Spleen (tissue), 11 donors: Measurements from ENCODE around the gene SPP2. TPM values are rescaled to one million over a fixed set of nuclear protein-coding genes. Genes with fewer than 3 reads are reported as not detected.

Source experiments
- DNase-seq: peaks from one replicate; pipeline ENCODE4 v3.0.0-alpha.2; 2020
- H3K27ac ChIP-seq, 8 donors: fragments of 200-600 bp; sonication (generic) in 7 of 8; 1 replicate in 4 of 8; 2 replicates in 4 of 8; pipeline versions ENCODE4 v1.5.0 to v1.8.0; 2016 to 2021; ENCODE audit warnings: inconsistent platforms in 4 of 8, mild to moderate bottlenecking in 4 of 8, moderate library complexity in 1 of 8
- H3K27me3 ChIP-seq, 7 donors: fragments of 200-600 bp; sonication (generic) in 6 of 7; replicated peaks in 1 of 7; 1 replicate in 4 of 7; 2 replicates in 3 of 7; pipeline versions ENCODE4 v1.5.0 to v1.8.0; 2016 to 2021; ENCODE audit warnings: inconsistent platforms in 3 of 7, mild to moderate bottlenecking in 1 of 7
- H3K36me3 ChIP-seq, 6 donors: fragments of 200-600 bp; sonication (generic) in 5 of 6; 1 replicate in 4 of 6; 2 replicates in 2 of 6; pipeline versions ENCODE4 v1.5.0 to v1.8.0; 2016 to 2021; ENCODE audit warnings: inconsistent platforms in 2 of 6
- H3K4me1 ChIP-seq, 6 donors: fragments of 200-600 bp; sonication (generic) in 5 of 6; 1 replicate in 3 of 6; 2 replicates in 3 of 6; pipeline versions ENCODE4 v1.5.0 to v1.8.0; 2016 to 2021; ENCODE audit warnings: inconsistent platforms in 3 of 6
- H3K4me3 ChIP-seq, 8 donors: fragments of 200-600 bp; sonication (generic) in 7 of 8; 1 replicate in 4 of 8; 2 replicates in 4 of 8; pipeline versions ENCODE4 v1.5.0 to v1.8.0; 2016 to 2021; ENCODE audit warnings: inconsistent platforms in 4 of 8, mild to moderate bottlenecking in 4 of 8, moderate library complexity in 2 of 8
- H3K9me3 ChIP-seq, 8 donors: fragments of 200-600 bp; sonication (generic) in 7 of 8; 1 replicate in 4 of 8; 2 replicates in 4 of 8; pipeline versions ENCODE4 v1.5.0 to v1.8.0; 2016 to 2021; ENCODE audit warnings: inconsistent platforms in 4 of 8
- CTCF ChIP-seq, 11 experiments: fragments of 200-600 bp in 7 of 11; fragments of 450-650 bp in 4 of 11; sonication (generic) in 4 of 11; IDR thresholded peaks in 8 of 11; conservative IDR thresholded peaks in 3 of 11; 1 replicate in 7 of 11; 2 replicates in 4 of 11; pipeline versions ENCODE4 v1.4.0 to v1.8.0; 2016 to 2021; ENCODE audit warnings: antibody characterized with exemption in 11 of 11, inconsistent platforms in 4 of 11, mild to moderate bottlenecking in 1 of 11
- POLR2A ChIP-seq, 3 donors: fragments of 450-650 bp; IDR thresholded peaks; one replicate each; pipeline ENCODE4 v1.5.1; 2017; ENCODE audit warnings: antibody characterized with exemption in 3 of 3, mild to moderate bottlenecking in 1 of 3
- POLR2AphosphoS5 ChIP-seq, 3 donors: sonication (generic); formaldehyde crosslinking; IDR thresholded peaks; one replicate each; pipeline ENCODE4 v1.5.1; 2017; ENCODE audit warnings: antibody characterized with exemption in 3 of 3
- WGBS, 5 donors: extraction: QIAGEN DNeasy Blood & Tissue Kit in 3 of 5; methylation state at CpG; one replicate each; pipeline versions ENCODE4 v1.1.5 to v1.1.7; 2013 to 2018; 5-methylcytosine and 5-hydroxymethylcytosine counted together
- intact Hi-C: fragments of 100-400 bp; cut with DNase I; formaldehyde crosslinking; loops from one replicate; pipeline ENCODE4 v1.15.0; 2023; ENCODE audit warnings: low total_unique reads
- polyA plus RNA-seq, 3 donors: library from polyadenylated mRNA; stranded (reverse); fragments of 200-250 nt; gene quantifications; one replicate each; pipeline ENCODE4 v1.2.1, GENCODE V29; 2013
- total RNA-seq, 7 donors: library from RNA; depleted of rRNA in 3 of 7; stranded (reverse); fragments of >200 nt in 3 of 7; fragmentation: NEBNext Ultra II Directional in 4 of 7; extraction: Animal tissue kit (Norgen Biotek cat#: 25700) in 4 of 7; gene quantifications; one replicate each; pipeline versions ENCODE4 v1.1.0 to v1.2.1, GENCODE V29; 2016 to 2021
- donor health status: healthy with polysubstance abuse.
- donor health status: DM: no; HTN: no; CAD: no; lungs with moderate emphysema.
- donor health status: DM: no; HTN: no; CAD: no.
- donor health status: Bipolar disorder and iron deficiency.
- donor health status: healthy.
- donor health status: DM: no; HTN: no; CAD: no.
- donor health status: DM: yes; HTN: yes; CAD: no.

Gene SPP2
- total and polyA plus RNA-seq, 10 donors, result not detected

GRCh38 chr2:234044157-234044556 lies 6.3 kb upstream of the SPP2 start:
- H3K27ac ChIP-seq, result no peak overlapping the region
- intact Hi-C loops, result no loop called here
- no peaks in the 10 kb centered on the region for H3K9me3 ChIP-seq
- TF ChIP-seq POLR2AphosphoS5 (IDR thresholded peaks at IDR 0.05) (no peak), POLR2A (IDR thresholded peaks at IDR 0.05) (no peak), CTCF (IDR thresholded peaks at IDR 0.05 in 8 of 11, conservative IDR thresholded peaks at IDR 0.05 in 3 of 11) (no peak)
- no peaks in the 10 kb centered on the region for H3K4me1 ChIP-seq
- no peak overlapping the region for H3K4me3 ChIP-seq
- no peaks in the 10 kb centered on the region for H3K27me3 ChIP-seq
- no peak for DNase-seq
- 78 to 88% (median 80%) methylated on average over 1 of the region's 1 CpG for WGBS, 5 donors
- H3K36me3 ChIP-seq, result no peaks in the 10 kb centered on the region

GRCh38 chr2:234046521-234046920 lies 4.0 kb upstream of the SPP2 start:
- DNase-seq, result no peak
- no peaks in the 10 kb centered on the region for H3K27me3 ChIP-seq
- intact Hi-C loops, result no loop called here
- H3K9me3 ChIP-seq, result no peaks in the 10 kb centered on the region
- no peaks in the 10 kb centered on the region for H3K4me1 ChIP-seq
- H3K4me3 ChIP-seq, result no peak overlapping the region
- TF ChIP-seq POLR2A (IDR thresholded peaks at IDR 0.05) (no peak), CTCF (IDR thresholded peaks at IDR 0.05 in 8 of 11, conservative IDR thresholded peaks at IDR 0.05 in 3 of 11) (no peak), POLR2AphosphoS5 (IDR thresholded peaks at IDR 0.05) (no peak)
- H3K36me3 ChIP-seq, result no peaks in the 10 kb centered on the region
- WGBS, 5 donors, result 83 to 87% (median 87%) methylated on average over 3 of the region's 3 CpGs
- no peak overlapping the region for H3K27ac ChIP-seq

GRCh38 chr2:234047361-234047760 lies 3.1 kb upstream of the SPP2 start:
- TF ChIP-seq CTCF (IDR thresholded peaks at IDR 0.05 in 8 of 11, conservative IDR thresholded peaks at IDR 0.05 in 3 of 11) (no peak), POLR2A (IDR thresholded peaks at IDR 0.05) (no peak), POLR2AphosphoS5 (IDR thresholded peaks at IDR 0.05) (no peak)
- intact Hi-C loops, result no loop called here

GRCh38 chr2:234048049-234048448 lies 2.5 kb upstream of the SPP2 start:
- H3K27me3 ChIP-seq, result peaks cover 0 to 10% (median 0%) of the 10 kb centered on the region in 7 donors
- WGBS, 5 donors, result 76 to 87% (median 79%) methylated on average over 4 of the region's 4 CpGs
- H3K9me3 ChIP-seq, result no peaks in the 10 kb centered on the region
- H3K27ac ChIP-seq, result no peak overlapping the region
- H3K36me3 ChIP-seq, result no peaks in the 10 kb centered on the region
- no peak overlapping the region for H3K4me3 ChIP-seq
- H3K4me1 ChIP-seq, result no peaks in the 10 kb centered on the region
- intact Hi-C loops, result no loop called here
- DNase-seq, result no peak
- TF ChIP-seq POLR2AphosphoS5 (IDR thresholded peaks at IDR 0.05) (no peak), CTCF (IDR thresholded peaks at IDR 0.05 in 8 of 11, conservative IDR thresholded peaks at IDR 0.05 in 3 of 11) (no peak), POLR2A (IDR thresholded peaks at IDR 0.05) (no peak)

More at GRCh38 chr2:234047361-234047760, 3.1 kb upstream of the SPP2 start:
- Histone ChIP-seq H3K27ac (no peak overlapping the region), H3K27me3 (peaks cover 0 to 5% (median 0%) of the 10 kb centered on the region in 7 donors), H3K4me1 (no peaks in the 10 kb centered on the region), H3K9me3 (no peaks in the 10 kb centered on the region), H3K4me3 (no peak overlapping the region), H3K36me3 (no peaks in the 10 kb centered on the region)
- DNase-seq, result no peak
